Raji (cell line): ENCODE measurements around the gene MACC1.

Experiments used
- POLR2A ChIP-seq: IDR thresholded peaks from 2 replicates; pipeline ENCODE4 v1.6.1; 2011; ENCODE audit warnings: low read depth, low read length, control low read depth; ENCODE audit not compliant: insufficient read depth

The MACC1 gene

DNA sequence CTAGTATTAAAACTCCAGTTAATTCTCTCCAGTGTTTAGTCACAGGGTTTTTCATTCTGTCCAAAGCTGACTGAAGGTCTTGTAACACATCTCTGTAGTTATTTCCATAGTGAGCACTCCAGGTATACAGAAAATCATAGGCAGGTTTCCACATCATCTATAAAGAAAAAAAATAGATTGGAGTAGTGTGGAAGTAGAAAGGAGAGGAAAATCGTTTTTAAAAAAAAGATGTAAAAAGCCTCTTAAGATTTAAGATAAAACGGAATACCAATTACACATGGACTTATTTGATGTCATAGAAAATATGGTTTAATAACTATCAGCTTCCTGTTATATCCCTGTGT is 76.2 kb downstream of the MACC1 start:
- TF ChIP-seq POLR2A = no peak

DNA sequence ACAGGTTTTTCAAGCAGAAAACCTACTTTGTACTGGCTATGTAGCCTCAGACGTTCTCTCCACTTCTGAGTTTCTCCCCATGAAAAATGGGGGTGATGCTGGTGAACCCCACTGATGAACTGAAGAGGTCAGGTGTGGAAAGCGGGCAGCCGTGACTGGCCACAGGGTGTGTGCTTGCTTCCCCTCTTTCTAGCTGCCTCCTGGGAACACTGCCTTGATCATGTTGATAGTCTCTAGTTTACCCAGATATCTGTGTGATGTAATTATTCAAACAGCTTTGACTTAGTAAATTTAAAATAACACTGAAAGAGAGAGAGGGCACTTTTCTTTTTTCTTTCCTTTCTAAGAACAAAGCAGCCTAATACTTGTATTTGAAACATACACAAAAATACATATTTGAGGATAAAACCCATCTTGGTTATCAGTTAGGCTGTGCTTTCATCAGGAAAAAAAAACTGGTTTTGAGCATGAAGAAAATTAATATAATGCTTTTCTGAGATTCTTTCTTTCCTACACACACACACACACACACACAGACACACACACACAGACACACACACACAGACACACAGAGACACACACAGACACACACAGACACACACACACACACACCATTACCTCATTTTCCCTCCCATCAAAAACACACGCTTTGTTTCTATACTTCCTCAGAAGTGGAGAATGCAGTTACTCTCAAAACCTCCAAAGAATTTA is 76.7 kb downstream of the MACC1 start:
- no peak for TF ChIP-seq POLR2A

GRCh38 chr7:20136647-20137046 is 80.5 kb downstream of the MACC1 start:
- no peak for TF ChIP-seq POLR2A

DNA sequence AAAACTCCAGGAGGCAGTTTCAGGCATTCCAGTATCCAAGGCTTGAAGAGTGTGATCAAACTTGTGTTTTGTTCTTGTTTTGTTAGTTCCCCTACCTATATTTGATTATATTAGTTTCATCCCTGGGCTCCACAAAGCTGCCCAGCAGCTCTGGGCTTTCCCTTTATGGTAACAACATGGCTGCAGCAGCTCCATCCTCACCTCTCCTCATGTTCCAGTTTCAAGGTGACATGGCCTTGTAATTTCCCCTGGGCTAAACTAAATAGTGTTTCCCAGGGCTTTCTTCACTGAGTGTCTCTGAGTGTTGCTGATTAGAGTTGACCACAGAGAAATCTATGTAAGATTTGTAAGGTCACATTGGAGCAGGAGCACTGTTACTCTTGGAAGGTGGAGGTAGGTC is 83.4 kb downstream of the MACC1 start:
- TF ChIP-seq POLR2A = no peak

DNA sequence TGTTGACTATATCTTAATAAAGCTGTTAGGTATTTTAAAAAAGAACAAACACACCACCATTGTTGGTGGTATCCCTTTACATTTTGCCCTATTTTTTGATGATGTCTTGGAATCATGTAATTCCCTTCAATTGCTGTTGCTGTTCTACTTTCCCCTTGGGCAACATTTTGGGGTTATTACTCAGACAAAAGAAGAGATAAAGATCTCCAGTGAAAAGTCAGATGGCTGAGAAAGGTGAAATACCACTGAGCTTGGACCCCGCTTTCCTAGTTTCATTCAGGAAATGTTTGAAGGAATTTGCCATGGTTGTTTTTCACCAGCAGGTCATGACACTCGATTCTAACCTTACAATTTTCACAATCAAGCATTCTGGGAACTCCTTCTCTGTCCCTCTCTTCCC is 84.6 kb downstream of the MACC1 start:
- no peak for TF ChIP-seq POLR2A

GRCh38 chr7:20131776-20132175 is 85.4 kb downstream of the MACC1 start:
- no peak for TF ChIP-seq POLR2A

- no peak for TF ChIP-seq POLR2A
These were observed 87.3 kb downstream of the MACC1 start for GRCh38 chr7:20129920-20130319.

- no peak for TF ChIP-seq POLR2A
These were observed 89.2 kb downstream of the MACC1 start for GRCh38 chr7:20128001-20128400.

- TF ChIP-seq POLR2A = no peak
These were observed 95.1 kb downstream of the MACC1 start for GRCh38 chr7:20122073-20122472.

- TF ChIP-seq POLR2A = no peak
These were observed 95.8 kb downstream of the MACC1 start for GRCh38 chr7:20121404-20121803.

- TF ChIP-seq POLR2A = no peak
These were observed 100.3 kb downstream of the MACC1 start for GRCh38 chr7:20116869-20117268.

DNA sequence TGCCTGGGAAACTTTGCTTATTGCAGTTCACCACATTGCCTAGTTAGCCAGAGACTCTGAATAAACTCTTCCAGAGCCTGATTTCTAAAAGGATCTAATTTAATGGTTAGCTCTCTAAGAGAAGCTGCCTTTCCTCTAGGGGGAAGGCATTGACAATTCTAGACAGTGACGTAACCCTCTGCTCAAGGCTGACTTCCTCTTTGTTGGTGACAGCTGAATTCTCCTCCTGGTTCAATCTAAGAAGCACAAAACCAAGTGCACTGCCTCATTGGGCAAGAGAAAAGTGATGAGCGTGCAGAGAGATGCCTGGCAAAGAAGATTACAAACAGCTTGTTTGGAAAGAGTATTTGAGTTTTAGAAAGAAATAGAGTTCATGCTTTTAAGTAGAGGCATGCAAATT is 102.7 kb downstream of the MACC1 start:
- no peak for TF ChIP-seq POLR2A

DNA sequence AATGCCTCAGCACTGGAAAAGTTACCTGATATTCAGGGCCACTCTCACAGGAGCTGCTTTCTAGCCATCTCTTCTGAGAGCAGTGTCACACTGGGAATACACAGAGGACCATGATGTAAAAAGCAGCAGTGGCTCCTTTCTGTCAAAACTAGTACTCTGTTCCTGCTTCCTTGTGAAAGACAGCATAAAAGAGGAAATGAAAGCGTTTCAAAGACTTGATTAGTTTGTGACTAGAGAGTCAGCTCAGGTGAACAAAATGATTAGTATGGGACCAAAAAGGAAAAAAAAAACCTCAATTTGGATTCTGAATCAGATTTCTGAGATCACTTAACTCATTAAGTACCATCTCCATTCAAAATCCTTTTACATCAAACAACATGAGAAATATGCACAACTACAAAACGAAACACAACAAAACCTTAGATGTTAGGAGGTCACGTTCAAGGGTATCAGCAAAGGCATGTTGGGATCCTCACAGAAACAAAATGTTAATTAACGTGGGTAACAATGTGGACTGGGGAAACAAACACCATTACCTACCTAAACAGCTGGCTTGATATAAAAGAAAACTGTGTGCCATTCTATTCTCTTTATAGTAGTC is 103.7 kb downstream of the MACC1 start:
- no peak for TF ChIP-seq POLR2A

DNA sequence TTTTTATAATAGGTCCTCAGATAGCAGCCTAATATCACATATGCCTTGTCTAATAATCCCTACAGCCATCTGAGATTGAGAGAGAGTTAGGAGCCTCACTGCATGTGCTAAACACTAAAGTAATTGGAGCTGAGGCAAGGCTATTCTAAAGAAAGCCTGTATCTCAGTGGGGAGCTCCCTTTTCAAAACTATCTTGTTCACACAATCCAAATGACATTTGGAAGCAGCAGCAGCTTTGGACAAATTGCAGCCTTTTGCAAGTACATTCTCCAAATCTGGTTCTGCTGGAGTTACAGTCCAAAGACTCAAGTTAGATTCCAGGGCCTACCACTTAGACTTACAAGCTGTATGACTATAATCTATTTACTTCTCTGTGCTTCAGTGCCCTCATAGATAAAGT is 104.5 kb downstream of the MACC1 start:
- no peak for TF ChIP-seq POLR2A

GRCh38 chr7:20111821-20112542 is 105.2 kb downstream of the MACC1 start:
- no peak for TF ChIP-seq POLR2A

DNA sequence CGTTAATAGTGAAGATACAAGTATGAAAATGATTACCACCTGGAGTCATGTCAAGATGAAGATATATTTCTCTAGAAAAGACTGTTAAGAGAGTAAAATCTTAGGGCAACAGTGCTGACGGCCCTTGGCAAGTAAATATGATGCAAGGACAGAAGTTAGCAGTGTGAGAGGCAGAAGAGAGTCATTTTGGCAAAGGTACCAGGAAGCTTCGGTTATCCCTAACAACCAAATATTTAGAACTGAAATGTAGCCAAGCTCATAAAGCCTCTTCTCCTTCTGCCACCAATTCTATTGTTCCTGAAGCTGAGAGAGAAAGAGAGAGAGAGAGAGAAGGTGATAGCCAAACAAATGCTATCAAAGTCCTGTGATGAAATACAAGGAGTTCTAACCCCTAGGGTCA is 109.6 kb downstream of the MACC1 start:
- TF ChIP-seq POLR2A = no peak

DNA sequence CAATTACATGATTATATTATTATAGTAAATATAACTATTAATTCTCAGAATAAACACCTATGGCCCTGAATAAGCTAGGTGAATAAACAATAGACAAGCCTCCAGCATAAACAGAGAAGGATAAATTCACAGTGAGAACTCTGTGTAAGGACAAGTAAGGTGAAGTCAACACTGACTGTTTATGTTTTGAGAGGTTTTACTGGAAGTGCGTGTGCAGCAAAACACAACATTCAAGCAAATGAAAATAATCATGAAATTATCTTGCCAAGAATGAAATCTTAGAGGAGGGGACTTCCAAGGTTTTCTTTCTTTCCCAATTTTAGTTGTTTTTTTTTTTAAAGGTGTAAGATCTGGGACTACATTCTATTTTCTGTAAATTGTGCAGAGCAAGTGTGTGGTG is 112.5 kb downstream of the MACC1 start:
- no peak for TF ChIP-seq POLR2A

- TF ChIP-seq POLR2A = no peak
These were observed 114.2 kb downstream of the MACC1 start for GRCh38 chr7:20102982-20103381.
